Thoracic aorta (tissue), 2 donors: ENCODE measurements around the gene CMKLR1. TPM values are rescaled to one million over a fixed set of nuclear protein-coding genes. Genes with fewer than 3 reads are reported as not detected.
A peak's percentile ranks its signal among the peaks of the same experiment; 100 is the strongest.

Experiments used
- ATAC-seq: fragments of 150-250 bp; one replicate; pipeline ENCODE4 v1.8.0; 2017; ENCODE audit warnings: low read depth; ENCODE audit not compliant: insufficient number of reproducible peaks, low FRiP score
- DNase-seq: peaks from one replicate; pipeline ENCODE4 v3.0.0-alpha.2; 2020; ENCODE audit warnings: low spot score
- H3K27ac ChIP-seq, 2 donors: fragments of 200-600 bp; sonication (generic); 1 replicate in 1 of 2; 2 replicates in 1 of 2; pipeline ENCODE4 v1.5.1; 2016; ENCODE audit warnings: mild to moderate bottlenecking in 2 of 2, moderate library complexity in 2 of 2
- H3K27me3 ChIP-seq: fragments of 200-600 bp; sonication (generic); replicated peaks from 2 replicates; pipeline ENCODE4 v1.6.0; 2016; ENCODE audit warnings: mild to moderate bottlenecking; ENCODE audit not compliant: insufficient read depth
- H3K36me3 ChIP-seq: fragments of 200-600 bp; sonication (generic); one replicate; pipeline ENCODE4 v1.5.1; 2016
- H3K4me1 ChIP-seq, 2 donors: fragments of 200-600 bp; sonication (generic); 1 replicate in 1 of 2; 2 replicates in 1 of 2; pipeline versions ENCODE4 v1.5.1 to v1.6.0; 2016; ENCODE audit warnings: low read depth in 2 of 2, mild to moderate bottlenecking in 1 of 2; ENCODE audit not compliant: control insufficient read depth in 1 of 2
- H3K4me3 ChIP-seq: fragments of 200-600 bp; sonication (generic); 2 replicates; pipeline ENCODE4 v1.5.1; 2016; ENCODE audit warnings: mild to moderate bottlenecking
- H3K9me3 ChIP-seq: fragments of 200-600 bp; sonication (generic); 2 replicates; pipeline ENCODE4 v1.5.1; 2016
- total RNA-seq, 2 donors: library from RNA; depleted of rRNA; stranded (reverse); fragments of >200 nt; gene quantifications; one replicate each; pipeline versions ENCODE4 v1.1.0 to v1.2.3, GENCODE V29; 2016
- TF ChIP-seq, protein P1 (sequence below): fragments of 200-600 bp; sonication (generic); IDR thresholded peaks from one replicate; pipeline ENCODE4 v1.5.1; 2019; ENCODE audit warnings: antibody characterized with exemption

CMKLR1 gene
- total RNA-seq, 2 donors from 2014 or later: 56.6 to 73.8 TPM

DNA sequence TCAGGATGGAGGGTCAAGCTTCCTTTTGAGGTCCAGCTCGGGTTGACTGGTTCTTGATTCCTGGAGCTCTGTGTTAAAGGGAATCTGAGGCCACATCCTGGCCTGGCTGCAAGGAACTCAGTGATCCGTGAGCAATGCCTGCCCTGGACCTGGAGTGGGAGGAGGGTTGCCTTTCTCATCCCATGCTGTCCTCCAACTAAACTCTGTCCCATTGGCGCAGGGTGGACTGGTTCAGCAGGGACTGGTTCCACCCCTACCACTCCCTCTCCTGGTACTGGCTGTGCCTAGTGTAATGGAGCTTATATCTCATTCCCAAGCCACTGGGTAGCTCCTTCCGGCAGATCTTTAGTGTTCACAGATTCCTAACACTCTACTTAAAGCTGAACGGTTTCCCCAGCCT lies 3.9 kb upstream of the CMKLR1 start:
- TF ChIP-seq, protein P1, sequence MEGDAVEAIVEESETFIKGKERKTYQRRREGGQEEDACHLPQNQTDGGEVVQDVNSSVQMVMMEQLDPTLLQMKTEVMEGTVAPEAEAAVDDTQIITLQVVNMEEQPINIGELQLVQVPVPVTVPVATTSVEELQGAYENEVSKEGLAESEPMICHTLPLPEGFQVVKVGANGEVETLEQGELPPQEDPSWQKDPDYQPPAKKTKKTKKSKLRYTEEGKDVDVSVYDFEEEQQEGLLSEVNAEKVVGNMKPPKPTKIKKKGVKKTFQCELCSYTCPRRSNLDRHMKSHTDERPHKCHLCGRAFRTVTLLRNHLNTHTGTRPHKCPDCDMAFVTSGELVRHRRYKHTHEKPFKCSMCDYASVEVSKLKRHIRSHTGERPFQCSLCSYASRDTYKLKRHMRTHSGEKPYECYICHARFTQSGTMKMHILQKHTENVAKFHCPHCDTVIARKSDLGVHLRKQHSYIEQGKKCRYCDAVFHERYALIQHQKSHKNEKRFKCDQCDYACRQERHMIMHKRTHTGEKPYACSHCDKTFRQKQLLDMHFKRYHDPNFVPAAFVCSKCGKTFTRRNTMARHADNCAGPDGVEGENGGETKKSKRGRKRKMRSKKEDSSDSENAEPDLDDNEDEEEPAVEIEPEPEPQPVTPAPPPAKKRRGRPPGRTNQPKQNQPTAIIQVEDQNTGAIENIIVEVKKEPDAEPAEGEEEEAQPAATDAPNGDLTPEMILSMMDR: no peak
- ATAC-seq (no peak), DNase-seq (no peak)
- Histone ChIP-seq H3K4me1 (peaks cover 23 to 50% of the 10 kb centered on the region in 2 donors), H3K36me3 (no peaks in the 10 kb centered on the region), H3K27me3 (no peaks in the 10 kb centered on the region), H3K27ac (peak overlapping the region; percentile 83 to 88), H3K4me3 (no peak overlapping the region), H3K9me3 (no peaks in the 10 kb centered on the region)

DNA sequence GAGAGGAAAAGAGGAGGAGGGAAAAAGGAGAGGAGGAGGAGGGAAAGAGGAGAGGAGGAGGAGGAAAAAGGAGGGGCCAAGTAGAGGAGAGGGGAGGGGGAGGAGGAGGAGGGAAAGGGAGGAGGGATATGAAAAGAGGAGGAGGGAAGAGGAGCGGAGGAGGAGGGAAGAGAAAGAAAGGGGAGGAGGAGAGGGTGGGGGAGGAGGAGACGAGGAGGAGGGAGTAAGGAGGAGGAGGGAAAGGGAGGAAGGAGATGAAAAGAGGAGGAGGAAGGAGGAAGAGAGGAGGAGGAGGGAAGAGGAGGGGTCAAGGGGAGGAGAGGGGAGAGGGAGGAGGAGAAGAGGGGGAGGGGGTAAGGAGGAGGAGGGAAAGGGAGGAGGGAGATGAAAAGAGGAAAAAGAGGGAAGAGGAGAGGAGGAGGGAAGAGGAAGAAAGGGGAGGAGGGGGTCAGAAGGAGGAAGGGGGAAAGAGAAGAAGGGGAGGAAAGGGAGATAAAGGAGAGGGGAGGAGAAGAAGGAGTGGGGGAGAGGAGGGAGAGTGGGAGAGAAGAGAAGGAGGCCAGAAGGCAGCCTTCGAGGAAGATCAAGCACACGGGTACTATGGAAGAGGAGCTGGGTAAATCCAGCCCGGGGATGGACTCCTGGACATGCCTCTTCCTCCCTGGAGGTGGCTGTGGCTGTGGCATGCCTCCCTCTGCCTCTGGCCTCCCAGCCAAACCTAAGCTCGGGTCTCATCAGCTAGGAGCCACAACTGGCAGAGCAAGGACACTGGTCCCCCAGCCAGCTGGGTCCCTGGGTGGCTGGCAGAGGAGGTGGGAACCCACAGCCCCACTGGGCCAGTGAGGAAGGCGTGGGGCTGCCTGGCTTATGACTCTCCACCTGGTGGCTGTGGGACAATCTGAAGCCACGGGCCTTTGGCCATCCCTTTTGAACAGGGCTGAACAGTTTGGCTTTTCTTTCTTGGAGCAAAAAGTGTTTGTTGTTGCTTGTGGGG lies 3.0 kb upstream of the CMKLR1 start:
- DNase-seq: no peak
- Histone ChIP-seq H3K27me3 (no peaks in the 10 kb centered on the region), H3K27ac (peak overlapping the region; percentile 83 to 88), H3K4me3 (no peak overlapping the region), H3K9me3 (no peaks in the 10 kb centered on the region), H3K36me3 (no peaks in the 10 kb centered on the region), H3K4me1 (peaks cover 23 to 58% of the 10 kb centered on the region in 2 donors)
- no peak for ATAC-seq
- TF ChIP-seq, protein P1: no peak

DNA sequence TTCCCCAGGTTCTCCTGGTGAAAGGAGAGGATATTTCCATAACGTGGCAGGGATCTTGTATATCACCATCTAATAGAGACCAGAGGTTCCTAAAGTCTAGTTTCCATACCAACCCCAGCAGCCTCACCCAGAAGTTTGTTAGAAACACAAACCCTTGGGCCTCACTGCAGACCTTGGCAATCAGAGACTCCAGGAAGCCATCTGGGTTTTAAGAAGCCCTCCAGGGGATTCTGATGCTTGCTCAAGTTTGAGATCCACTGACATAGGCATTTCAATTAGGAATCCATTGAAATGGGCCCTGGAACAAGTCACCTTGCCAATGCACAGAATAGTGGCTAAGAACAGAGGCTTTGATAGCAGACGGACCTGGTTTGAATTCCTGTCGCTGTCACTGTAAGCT lies 2.2 kb upstream of the CMKLR1 start:
- Histone ChIP-seq H3K27ac (peak overlapping the region; percentile 83 to 88), H3K27me3 (no peaks in the 10 kb centered on the region), H3K9me3 (no peaks in the 10 kb centered on the region), H3K4me1 (peaks cover 31 to 66% of the 10 kb centered on the region in 2 donors), H3K36me3 (no peaks in the 10 kb centered on the region), H3K4me3 (no peak overlapping the region)
- DNase-seq (no peak), ATAC-seq (no peak)
- TF ChIP-seq, protein P1: no peak

DNA sequence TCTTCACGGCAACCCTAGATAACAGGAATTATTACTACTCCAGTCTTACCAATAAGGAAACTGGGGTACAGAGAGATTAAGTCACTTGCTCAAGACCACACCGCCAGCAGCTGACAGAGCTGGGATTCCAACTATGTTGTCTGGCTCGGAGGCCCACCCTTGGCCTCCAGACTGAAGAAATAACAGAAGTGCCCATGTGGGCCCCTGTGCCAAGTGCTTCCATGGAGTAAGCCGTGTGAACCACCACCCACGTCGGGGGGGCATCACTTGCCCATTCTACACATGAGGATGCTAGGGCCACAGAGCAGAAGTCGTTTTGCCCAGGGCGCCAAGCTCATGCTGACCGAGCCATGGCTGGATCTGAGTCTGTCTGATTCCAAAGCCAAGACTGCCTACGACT lies 926 bp upstream of the CMKLR1 start:
- Histone ChIP-seq H3K36me3 (no peaks in the 10 kb centered on the region), H3K27ac (peak overlapping the region; percentile 83 to 88), H3K9me3 (no peaks in the 10 kb centered on the region), H3K27me3 (no peaks in the 10 kb centered on the region), H3K4me3 (peak overlapping the region; percentile 73), H3K4me1 (peaks cover 31 to 79% of the 10 kb centered on the region in 2 donors)
- DNase-seq (peak; percentile 82), ATAC-seq (peak; percentile 29)
- TF ChIP-seq, protein P1: no peak
